Vagina (tissue), 2 donors: ENCODE results near the gene HCK.

ENCODE experiments used
- POLR2AphosphoS5 ChIP-seq, 2 donors: sonication (generic); formaldehyde crosslinking; IDR thresholded peaks; one replicate each; pipeline ENCODE4 v1.9.0; 2017; ENCODE audit warnings: antibody characterized with exemption in 2 of 2, mild to moderate bottlenecking in 2 of 2, low read depth in 1 of 2; ENCODE audit not compliant: insufficient read depth in 1 of 2
- TF ChIP-seq, protein P1 (sequence below), 3 experiments: fragments of 450-650 bp in 2 of 3; fragments of 200-600 bp in 1 of 3; sonication (generic) in 1 of 3; IDR thresholded peaks; one replicate each; pipeline ENCODE4 v1.5.1; 2017 to 2019; ENCODE audit warnings: antibody characterized with exemption in 3 of 3, mild to moderate bottlenecking in 2 of 3, moderate library complexity in 2 of 3

DNA sequence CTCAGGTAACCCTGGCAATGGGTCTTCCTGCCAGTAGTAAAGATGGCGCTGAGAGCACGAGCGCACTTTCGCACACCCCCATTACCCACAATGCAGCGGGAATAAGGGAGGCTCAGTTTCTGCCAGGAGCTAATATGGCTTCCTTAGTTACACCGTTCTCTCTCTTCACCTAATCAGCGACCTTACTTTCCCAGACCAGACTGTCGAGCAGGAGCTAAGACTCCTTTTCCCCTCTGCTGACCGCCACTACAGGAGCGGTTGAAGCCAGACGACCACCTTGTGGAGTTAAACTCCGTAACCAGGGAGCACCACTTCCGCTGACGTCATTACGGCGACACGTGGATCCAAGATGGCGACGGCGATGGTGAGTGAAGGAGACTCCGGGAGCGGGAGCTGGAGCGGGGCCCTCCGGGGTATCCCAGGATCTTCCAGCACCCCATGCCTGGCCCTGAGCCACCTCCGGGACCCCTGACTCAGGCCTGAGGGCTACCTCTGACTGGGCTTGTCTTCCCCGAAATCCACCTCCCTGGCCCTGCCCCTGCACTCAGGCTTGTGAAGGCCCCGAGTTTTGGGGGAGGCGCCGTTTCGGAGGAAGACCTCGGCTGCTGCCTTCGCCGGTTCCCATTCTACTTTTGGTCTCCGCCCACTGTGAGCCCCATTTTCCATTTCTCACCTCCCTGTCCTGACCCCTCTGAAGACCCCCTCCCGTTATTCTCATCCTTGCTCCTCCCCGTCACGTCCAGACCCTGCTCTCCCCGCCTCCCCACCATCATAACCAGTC, 57.5 kb downstream of the HCK start, which contains the start of gene TM9SF4:
- TF ChIP-seq, protein P1, sequence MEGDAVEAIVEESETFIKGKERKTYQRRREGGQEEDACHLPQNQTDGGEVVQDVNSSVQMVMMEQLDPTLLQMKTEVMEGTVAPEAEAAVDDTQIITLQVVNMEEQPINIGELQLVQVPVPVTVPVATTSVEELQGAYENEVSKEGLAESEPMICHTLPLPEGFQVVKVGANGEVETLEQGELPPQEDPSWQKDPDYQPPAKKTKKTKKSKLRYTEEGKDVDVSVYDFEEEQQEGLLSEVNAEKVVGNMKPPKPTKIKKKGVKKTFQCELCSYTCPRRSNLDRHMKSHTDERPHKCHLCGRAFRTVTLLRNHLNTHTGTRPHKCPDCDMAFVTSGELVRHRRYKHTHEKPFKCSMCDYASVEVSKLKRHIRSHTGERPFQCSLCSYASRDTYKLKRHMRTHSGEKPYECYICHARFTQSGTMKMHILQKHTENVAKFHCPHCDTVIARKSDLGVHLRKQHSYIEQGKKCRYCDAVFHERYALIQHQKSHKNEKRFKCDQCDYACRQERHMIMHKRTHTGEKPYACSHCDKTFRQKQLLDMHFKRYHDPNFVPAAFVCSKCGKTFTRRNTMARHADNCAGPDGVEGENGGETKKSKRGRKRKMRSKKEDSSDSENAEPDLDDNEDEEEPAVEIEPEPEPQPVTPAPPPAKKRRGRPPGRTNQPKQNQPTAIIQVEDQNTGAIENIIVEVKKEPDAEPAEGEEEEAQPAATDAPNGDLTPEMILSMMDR (IDR thresholded peaks at IDR 0.05): no peak
- peak; percentile 90 to 94 for TF ChIP-seq POLR2AphosphoS5 (IDR thresholded peaks at IDR 0.05; ENCODE audit: insufficient read depth in 1 of 2, low read depth in 1 of 2)
